Progenitor cell of endocrine pancreas (in vitro differentiated cells): Measurements from ENCODE around the gene CDK4. TPM values are rescaled to one million over a fixed set of nuclear protein-coding genes. Genes with fewer than 3 reads are reported as not detected.
A peak's percentile ranks its signal among the peaks of the same experiment; 100 is the strongest.

ENCODE experiments used
- DNase-seq: peaks from one replicate; pipeline ENCODE4 v3.0.0; 2021; ENCODE audit warnings: low spot score; ENCODE audit not compliant: unreplicated experiment
- H3K27ac Mint-ChIP-seq: 2 replicates; pipeline ENCODE4 v1.8.0; 2021; ENCODE audit warnings: mild to moderate bottlenecking, moderate library complexity, mixed read lengths
- H3K27me3 Mint-ChIP-seq: 2 replicates; pipeline ENCODE4 v1.8.0; 2021; ENCODE audit warnings: mixed read lengths
- H3K36me3 Mint-ChIP-seq: 2 replicates; pipeline ENCODE4 v1.8.0; 2022; ENCODE audit warnings: mixed read lengths; ENCODE audit not compliant: insufficient read depth
- H3K4me1 Mint-ChIP-seq: 2 replicates; pipeline ENCODE4 v1.8.0; 2021; ENCODE audit warnings: low read depth, mixed read lengths
- H3K4me3 Mint-ChIP-seq: 2 replicates; pipeline ENCODE4 v1.8.0; 2021; ENCODE audit warnings: low read depth, mild to moderate bottlenecking, moderate library complexity, mixed read lengths
- H3K9me3 Mint-ChIP-seq: 2 replicates; pipeline ENCODE4 v1.8.0; 2021; ENCODE audit warnings: low read depth, mixed read lengths
- total RNA-seq: library from RNA; stranded (reverse); gene quantifications from 2 replicates; pipeline ENCODE4 v1.2.1, GENCODE V29; 2021
- TF ChIP-seq, protein P1 (sequence below): fragments of 200-600 bp; sonication (generic); IDR thresholded peaks from one replicate; pipeline ENCODE4 v1.5.0; 2021; ENCODE audit warnings: antibody characterized with exemption, mild to moderate bottlenecking; ENCODE audit not compliant: unreplicated experiment

CDK4 gene
- total RNA-seq, 1 donor from 2014 or later: 208 TPM

DNA sequence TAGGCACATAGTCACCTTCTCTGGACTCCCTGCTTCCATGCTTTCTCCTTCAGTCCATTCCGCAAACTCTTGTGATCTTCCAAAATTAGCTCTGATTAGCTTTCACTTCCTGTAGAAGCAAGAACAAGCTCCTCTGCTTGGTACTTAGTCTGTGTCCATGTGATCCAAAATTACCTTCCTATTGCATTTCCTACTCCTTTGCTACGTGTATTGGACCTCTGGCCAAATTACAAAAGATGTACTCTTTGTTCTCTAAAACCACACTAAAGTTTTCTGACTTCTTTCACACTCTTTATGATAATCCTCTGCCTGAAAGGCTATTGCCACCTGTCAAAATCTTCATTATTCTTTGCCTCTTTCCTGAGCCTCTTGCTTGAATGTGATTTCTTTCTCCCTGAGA is 29.7 kb upstream of the CDK4 start:
- Mint-ChIP-seq H3K9me3 (no peaks in the 10 kb centered on the region), H3K4me1 (peaks cover 12% of the 10 kb centered on the region)
- no peak for DNase-seq

DNA sequence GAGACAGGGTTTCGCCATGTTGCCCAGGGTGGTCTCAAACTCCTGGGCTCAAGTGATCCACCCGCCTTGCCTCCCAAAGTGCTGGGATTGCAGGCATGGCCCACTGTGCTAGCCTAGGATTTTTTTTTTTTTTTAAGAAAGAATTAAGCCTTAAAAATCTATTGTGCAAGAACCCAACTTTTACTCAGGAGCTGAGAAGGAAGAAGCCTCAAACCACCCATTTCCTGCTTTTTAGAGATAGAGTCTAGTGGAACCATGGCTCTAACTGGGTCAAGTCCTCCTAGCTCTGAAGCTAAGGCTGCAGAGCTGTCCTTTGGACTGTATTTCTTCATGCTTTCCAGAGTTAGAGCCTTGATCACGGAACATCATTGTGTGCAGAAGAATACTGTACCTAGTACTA is 29.1 kb upstream of the CDK4 start:
- Mint-ChIP-seq H3K9me3 (no peaks in the 10 kb centered on the region), H3K27me3 (no peaks in the 10 kb centered on the region), H3K4me1 (peaks cover 12% of the 10 kb centered on the region), H3K4me3 (no peak overlapping the region), H3K27ac (no peak overlapping the region), H3K36me3 (peaks cover 6% of the 10 kb centered on the region)
- DNase-seq: no peak
- TF ChIP-seq, protein P1, sequence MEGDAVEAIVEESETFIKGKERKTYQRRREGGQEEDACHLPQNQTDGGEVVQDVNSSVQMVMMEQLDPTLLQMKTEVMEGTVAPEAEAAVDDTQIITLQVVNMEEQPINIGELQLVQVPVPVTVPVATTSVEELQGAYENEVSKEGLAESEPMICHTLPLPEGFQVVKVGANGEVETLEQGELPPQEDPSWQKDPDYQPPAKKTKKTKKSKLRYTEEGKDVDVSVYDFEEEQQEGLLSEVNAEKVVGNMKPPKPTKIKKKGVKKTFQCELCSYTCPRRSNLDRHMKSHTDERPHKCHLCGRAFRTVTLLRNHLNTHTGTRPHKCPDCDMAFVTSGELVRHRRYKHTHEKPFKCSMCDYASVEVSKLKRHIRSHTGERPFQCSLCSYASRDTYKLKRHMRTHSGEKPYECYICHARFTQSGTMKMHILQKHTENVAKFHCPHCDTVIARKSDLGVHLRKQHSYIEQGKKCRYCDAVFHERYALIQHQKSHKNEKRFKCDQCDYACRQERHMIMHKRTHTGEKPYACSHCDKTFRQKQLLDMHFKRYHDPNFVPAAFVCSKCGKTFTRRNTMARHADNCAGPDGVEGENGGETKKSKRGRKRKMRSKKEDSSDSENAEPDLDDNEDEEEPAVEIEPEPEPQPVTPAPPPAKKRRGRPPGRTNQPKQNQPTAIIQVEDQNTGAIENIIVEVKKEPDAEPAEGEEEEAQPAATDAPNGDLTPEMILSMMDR: no peak

More for the DNA sequence above, 29.7 kb upstream of the CDK4 start:
- peaks cover 9% of the 10 kb centered on the region for H3K36me3 Mint-ChIP-seq
- TF ChIP-seq, protein P1: no peak
- no peak overlapping the region for H3K27ac Mint-ChIP-seq
- no peaks in the 10 kb centered on the region for H3K27me3 Mint-ChIP-seq
- H3K4me3 Mint-ChIP-seq: peak overlapping the region; percentile 100

DNA sequence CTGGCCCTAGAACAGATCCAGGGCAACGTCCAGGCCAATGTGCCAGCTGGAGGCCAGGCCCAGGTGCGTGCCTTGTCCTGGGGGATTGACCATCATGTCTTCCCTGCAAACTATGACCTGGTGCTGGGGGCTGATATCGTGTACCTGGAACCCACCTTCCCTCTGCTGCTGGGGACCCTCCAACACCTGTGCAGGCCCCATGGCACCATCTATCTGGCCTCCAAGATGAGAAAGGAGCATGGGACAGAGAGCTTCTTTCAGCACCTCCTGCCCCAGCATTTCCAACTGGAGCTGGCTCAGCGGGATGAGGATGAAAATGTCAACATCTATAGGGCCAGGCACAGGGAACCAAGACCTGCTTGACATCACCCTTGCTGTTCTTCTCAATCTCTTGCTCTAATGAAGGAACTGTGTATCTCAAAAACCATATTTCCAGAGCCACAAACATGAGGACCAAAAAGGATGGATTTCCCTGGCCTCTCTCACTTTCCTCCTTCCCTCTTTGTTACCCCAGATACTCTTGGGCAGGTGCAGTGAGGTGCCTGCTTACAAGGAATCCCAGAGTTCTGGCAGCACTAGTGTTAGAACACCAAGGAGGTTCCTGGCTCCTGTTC is 28.3 kb upstream of the CDK4 start:
- no peaks in the 10 kb centered on the region for H3K9me3 Mint-ChIP-seq
- H3K36me3 Mint-ChIP-seq: peaks cover 8% of the 10 kb centered on the region
- TF ChIP-seq, protein P1: no peak
- no peak for DNase-seq
- H3K4me1 Mint-ChIP-seq: peaks cover 12% of the 10 kb centered on the region
- no peak overlapping the region for H3K27ac Mint-ChIP-seq
- H3K27me3 Mint-ChIP-seq: no peaks in the 10 kb centered on the region
- no peak overlapping the region for H3K4me3 Mint-ChIP-seq

DNA sequence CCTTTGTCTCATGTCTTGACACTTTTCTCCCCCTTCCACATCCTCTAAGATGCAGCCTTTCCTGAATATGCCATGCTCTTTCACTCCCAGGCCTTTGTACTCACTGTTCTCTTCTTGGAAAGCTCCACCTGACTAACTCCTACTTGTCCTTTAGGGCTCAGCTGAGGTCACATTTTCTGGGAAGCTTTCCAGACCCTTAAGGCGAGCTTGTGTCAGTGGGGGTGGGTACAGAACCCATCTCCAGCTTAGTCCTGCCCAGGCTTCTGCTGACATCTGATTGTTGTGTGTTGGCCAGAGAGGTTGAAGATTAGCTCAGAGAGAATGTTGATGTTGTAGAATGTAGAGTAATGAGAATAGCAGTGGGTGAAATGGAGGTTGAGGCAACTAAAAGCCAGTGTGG is 27.6 kb upstream of the CDK4 start:
- TF ChIP-seq, protein P1: no peak
- peaks cover 8% of the 10 kb centered on the region for H3K36me3 Mint-ChIP-seq
- no peaks in the 10 kb centered on the region for H3K9me3 Mint-ChIP-seq
- H3K4me3 Mint-ChIP-seq: no peak overlapping the region
- H3K27ac Mint-ChIP-seq: no peak overlapping the region
- DNase-seq: no peak
- peaks cover 12% of the 10 kb centered on the region for H3K4me1 Mint-ChIP-seq
- H3K27me3 Mint-ChIP-seq: no peaks in the 10 kb centered on the region

DNA sequence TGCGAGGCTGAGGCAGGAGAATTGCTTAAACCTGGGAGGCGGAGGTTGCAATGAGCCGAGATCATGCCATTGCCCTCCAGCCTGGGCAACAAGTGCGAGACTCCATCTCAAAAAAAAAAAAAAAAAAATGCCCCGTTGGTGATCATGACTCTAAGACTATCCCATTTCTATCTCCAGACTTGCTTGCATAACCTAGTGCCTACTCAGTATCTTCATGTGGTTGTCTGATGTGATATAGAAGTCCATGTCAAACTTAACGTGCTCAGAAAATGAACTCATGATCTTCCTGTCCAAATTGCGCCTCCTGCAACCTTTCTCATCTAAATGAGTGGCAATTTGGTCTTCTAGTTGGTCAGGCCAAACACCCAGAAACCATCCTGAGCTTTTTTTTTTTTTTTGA is 25.8 kb upstream of the CDK4 start:
- TF ChIP-seq, protein P1: no peak
- H3K27ac Mint-ChIP-seq: no peak overlapping the region
- no peak overlapping the region for H3K4me3 Mint-ChIP-seq
- H3K9me3 Mint-ChIP-seq: no peaks in the 10 kb centered on the region
- H3K27me3 Mint-ChIP-seq: peaks cover 1% of the 10 kb centered on the region
- H3K36me3 Mint-ChIP-seq: peaks cover 5% of the 10 kb centered on the region
- DNase-seq: no peak
- H3K4me1 Mint-ChIP-seq: peaks cover 7% of the 10 kb centered on the region
